Osteoblast (primary cell): Measurements from ENCODE around the gene MED7. TPM values are rescaled to one million over a fixed set of nuclear protein-coding genes. Genes with fewer than 3 reads are reported as not detected.
"Not testable (repeated sequence)": the region's sequence is repeated elsewhere in the genome, so short reads cannot be mapped to it uniquely, and the experiment has no call there.

Experiments used
- DNase-seq: peaks from one replicate; pipeline ENCODE4 v3.0.0; 2011; ENCODE audit warnings: low spot score, mixed read lengths; ENCODE audit not compliant: insufficient read length; ENCODE audit errors: missing footprints
- H2AFZ ChIP-seq: 2 replicates; pipeline ENCODE4 v1.6.0; 2011; ENCODE audit warnings: mild to moderate bottlenecking, low read length
- H3K27ac ChIP-seq: 2 replicates; pipeline ENCODE4 v1.5.1; 2011; ENCODE audit warnings: mild to moderate bottlenecking, low read depth, low read length, moderate library complexity
- H3K27me3 ChIP-seq: 2 replicates; pipeline ENCODE4 v1.6.0; 2012; ENCODE audit warnings: mild to moderate bottlenecking, control low read depth, inconsistent platforms, low read length, moderate library complexity; ENCODE audit not compliant: insufficient read depth
- H3K36me3 ChIP-seq: 2 replicates; pipeline ENCODE4 v1.5.1; 2011; ENCODE audit warnings: mild to moderate bottlenecking, low read length, control low read depth, moderate library complexity; ENCODE audit not compliant: insufficient read depth
- H3K4me1 ChIP-seq: 2 replicates; pipeline ENCODE4 v1.5.1; 2011; ENCODE audit warnings: mild to moderate bottlenecking, low read length, control low read depth, moderate library complexity; ENCODE audit not compliant: insufficient read depth
- H3K4me2 ChIP-seq: 2 replicates; pipeline ENCODE4 v1.6.0; 2011; ENCODE audit warnings: mild to moderate bottlenecking, low read length; ENCODE audit not compliant: insufficient read depth
- H3K4me3 ChIP-seq: fragments of 200-600 bp; sonication (generic); 3 replicates; pipeline ENCODE4 v1.5.1; 2012; ENCODE audit warnings: mild to moderate bottlenecking, low read length, inconsistent platforms; ENCODE audit not compliant: insufficient read depth
- H3K79me2 ChIP-seq: 2 replicates; pipeline ENCODE4 v1.6.0; 2012; ENCODE audit warnings: mild to moderate bottlenecking, low read length, control low read depth, inconsistent platforms; ENCODE audit not compliant: insufficient read depth
- H3K9me3 ChIP-seq: 2 replicates; pipeline ENCODE4 v1.5.1; 2011; ENCODE audit warnings: low read depth, low read length, control low read depth
- H4K20me1 ChIP-seq: 2 replicates; pipeline ENCODE4 v1.6.0; 2012; ENCODE audit warnings: mild to moderate bottlenecking, low read length, control low read depth; ENCODE audit not compliant: insufficient read depth
- CTCF ChIP-seq: IDR thresholded peaks from 2 replicates; pipeline ENCODE4 v1.5.1; 2011; ENCODE audit warnings: mild to moderate bottlenecking, low read depth, low read length, moderate library complexity; ENCODE audit errors: extremely low read depth
- total RNA-seq: library from RNA; depleted of rRNA; stranded (reverse); fragments of >200 nt; gene quantifications from 2 replicates; pipeline ENCODE4 v1.2.3, GENCODE V29; 2012

Gene MED7
- total RNA-seq, 1 donor, result 11.6 TPM

DNA sequence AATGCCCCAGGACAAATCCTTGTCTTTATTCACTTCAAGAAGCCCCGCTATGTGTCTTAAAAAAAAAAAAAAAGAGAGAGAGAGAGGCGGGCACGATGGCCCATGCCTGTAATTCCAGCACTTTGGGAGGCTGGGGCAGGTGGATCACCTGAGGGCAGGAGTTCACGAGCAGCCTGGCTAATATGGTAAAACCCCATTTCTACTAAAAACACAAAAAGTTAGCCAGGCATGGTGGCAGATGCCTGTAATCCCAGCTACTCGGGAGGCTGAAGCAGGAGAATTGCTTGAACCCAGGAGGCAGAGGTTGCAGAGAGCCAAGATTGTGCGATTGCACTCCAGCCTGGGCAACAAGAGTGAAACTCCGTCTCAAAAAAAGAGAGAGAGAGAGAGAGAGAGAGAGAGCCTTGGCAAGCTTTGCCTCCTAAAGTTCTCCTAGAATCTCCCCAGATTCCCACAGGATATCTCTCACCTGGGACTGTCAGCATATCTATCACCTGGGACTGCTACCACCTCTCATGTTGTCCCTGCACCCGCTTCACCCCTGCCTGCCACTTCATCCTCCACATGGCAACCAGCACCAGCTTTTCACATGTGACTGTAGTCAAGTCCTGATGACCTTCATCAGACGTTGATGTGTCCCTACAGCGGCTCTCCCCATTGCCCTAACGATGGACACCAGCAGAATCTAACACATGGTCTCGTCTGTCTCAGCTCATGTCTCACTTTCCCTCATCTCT, 43.8 kb upstream of the MED7 start:
- Histone ChIP-seq H2AFZ (no peak overlapping the region), H3K4me2 (no peak overlapping the region), H3K79me2 (no peaks in the 10 kb centered on the region), H4K20me1 (no peaks in the 10 kb centered on the region), H3K4me3 (no peak overlapping the region), H3K9me3 (no peaks in the 10 kb centered on the region), H3K27me3 (no peaks in the 10 kb centered on the region), H3K36me3 (no peaks in the 10 kb centered on the region), H3K4me1 (no peaks in the 10 kb centered on the region), H3K27ac (no peak overlapping the region)
- peak; percentile 10 for DNase-seq
- TF ChIP-seq CTCF, result no peak

GRCh38 chr5:157185122-157185521, 42.5 kb upstream of the MED7 start:
- not testable (repeated sequence) for H3K36me3 ChIP-seq, H3K79me2 ChIP-seq, H3K27ac ChIP-seq, H3K9me3 ChIP-seq, H3K4me1 ChIP-seq, DNase-seq, H3K4me3 ChIP-seq, H3K27me3 ChIP-seq, H4K20me1 ChIP-seq, H2AFZ ChIP-seq, H3K4me2 ChIP-seq

DNA sequence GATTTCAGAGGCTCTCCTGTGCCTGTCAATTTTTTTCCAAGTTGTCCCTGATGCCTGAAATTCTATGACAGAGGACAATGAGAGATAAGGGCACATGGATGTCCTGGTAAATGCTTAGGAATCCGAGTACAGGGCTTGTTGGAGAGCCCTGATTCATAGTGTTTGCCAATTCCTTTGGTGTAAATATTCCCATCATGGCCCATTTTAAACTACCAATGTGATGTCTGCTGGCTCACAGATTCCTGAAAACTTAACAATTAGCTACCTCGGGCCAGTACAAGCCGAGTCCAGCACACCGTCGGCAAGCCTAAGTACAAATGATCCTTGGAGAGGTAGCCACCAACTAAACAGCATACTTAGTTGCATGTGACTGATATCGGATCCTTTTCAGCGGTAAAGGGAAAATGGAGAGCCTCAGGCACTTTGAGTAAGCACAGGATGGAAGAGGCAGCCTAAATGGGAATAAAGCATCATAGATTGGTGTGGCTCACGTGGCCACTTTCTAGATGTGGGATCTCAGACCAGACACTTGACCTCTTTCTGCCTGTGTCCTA, 41.5 kb upstream of the MED7 start:
- peaks cover 4% of the 10 kb centered on the region for H3K27me3 ChIP-seq

GRCh38 chr5:157182143-157182757, 39.6 kb upstream of the MED7 start:
- Histone ChIP-seq H3K79me2 (no peaks in the 10 kb centered on the region), H3K4me3 (no peak overlapping the region), H4K20me1 (no peaks in the 10 kb centered on the region), H2AFZ (no peak overlapping the region), H3K27ac (no peak overlapping the region), H3K4me2 (no peak overlapping the region), H3K4me1 (no peaks in the 10 kb centered on the region), H3K9me3 (no peaks in the 10 kb centered on the region), H3K27me3 (peaks cover 4% of the 10 kb centered on the region), H3K36me3 (no peaks in the 10 kb centered on the region)
- DNase-seq, result no peak
- no peak for TF ChIP-seq CTCF

More for the DNA sequence above, 41.5 kb upstream of the MED7 start:
- DNase-seq, result no peak
- Histone ChIP-seq H3K27ac (no peak overlapping the region), H2AFZ (no peak overlapping the region), H3K9me3 (no peaks in the 10 kb centered on the region), H3K4me3 (no peak overlapping the region), H3K4me2 (no peak overlapping the region), H3K36me3 (no peaks in the 10 kb centered on the region), H3K4me1 (no peaks in the 10 kb centered on the region), H3K79me2 (no peaks in the 10 kb centered on the region), H4K20me1 (no peaks in the 10 kb centered on the region)
- TF ChIP-seq CTCF, result no peak
